ENCODE data around the gene RBFOX1. TPM values are rescaled to one million over a fixed set of nuclear protein-coding genes. Genes with fewer than 3 reads are reported as not detected.

The RBFOX1 gene
- total RNA-seq, 2 donors from 2014 or later, result not detected

DNA sequence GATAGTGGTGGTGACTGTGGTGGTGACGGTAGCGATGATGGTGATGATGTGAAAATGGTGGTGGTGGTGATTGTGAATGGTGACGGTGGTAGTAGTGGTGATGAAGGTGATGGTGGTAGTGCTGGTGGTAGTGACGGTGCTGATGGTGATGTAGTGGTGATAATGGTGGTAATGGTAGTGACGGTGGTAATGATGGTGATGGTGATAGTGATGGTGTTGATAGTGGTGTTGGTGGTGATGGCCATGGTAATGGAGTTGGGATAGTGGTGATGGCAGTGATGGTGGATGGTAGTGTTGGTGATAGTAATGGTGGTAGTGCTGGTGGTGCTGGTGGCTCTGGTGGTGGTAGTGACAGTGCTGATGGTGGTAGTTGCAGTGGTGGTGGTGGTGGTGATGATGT, 14.7 kb upstream of the RBFOX1 start:
- H3K9me3 Mint-ChIP-seq, result peaks cover 9% of the 10 kb centered on the region
- no peaks in the 10 kb centered on the region for H3K36me3 Mint-ChIP-seq
- H3K4me3 Mint-ChIP-seq, result no peak overlapping the region
- DNase-seq (ENCODE audit: low spot score) (no peak), ATAC-seq (no peak)
- no peaks in the 10 kb centered on the region for H3K27me3 Mint-ChIP-seq
- no peak overlapping the region for H3K27ac Mint-ChIP-seq
- H3K4me1 Mint-ChIP-seq (ENCODE audit: low read depth in 2 of 2), result no peaks in the 10 kb centered on the region

GRCh38 chr16:7318686-7319085, 14.0 kb upstream of the RBFOX1 start:
- no peak for ATAC-seq
- Mint-ChIP-seq H3K4me1 (ENCODE audit: low read depth in 2 of 2) (no peaks in the 10 kb centered on the region), H3K4me3 (no peak overlapping the region), H3K27ac (no peak overlapping the region), H3K9me3 (peaks cover 13% of the 10 kb centered on the region), H3K27me3 (no peaks in the 10 kb centered on the region), H3K36me3 (no peaks in the 10 kb centered on the region)
- DNase-seq (ENCODE audit: low spot score), result no peak

DNA sequence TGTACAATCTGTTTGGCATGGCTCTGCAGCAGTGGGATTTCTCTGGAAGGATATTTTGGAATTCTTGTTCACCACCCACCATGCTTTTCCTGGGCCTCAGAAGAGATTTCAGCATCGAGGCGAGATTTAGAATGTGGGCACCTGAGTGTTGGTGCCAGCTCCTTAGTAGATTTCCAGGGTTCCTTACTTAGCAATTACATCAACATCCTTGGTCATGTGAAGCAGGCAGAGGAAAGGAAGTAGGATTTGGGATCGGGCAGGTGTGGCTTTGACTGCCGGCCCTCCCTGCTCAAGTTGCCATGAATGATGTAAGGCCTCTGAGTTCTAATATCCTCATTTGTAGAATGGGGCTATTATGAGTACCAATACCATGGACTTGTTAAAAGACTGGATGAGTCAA, 13.1 kb upstream of the RBFOX1 start:
- no peaks in the 10 kb centered on the region for H3K36me3 Mint-ChIP-seq
- no peak for ATAC-seq
- DNase-seq (ENCODE audit: low spot score), result no peak

DNA sequence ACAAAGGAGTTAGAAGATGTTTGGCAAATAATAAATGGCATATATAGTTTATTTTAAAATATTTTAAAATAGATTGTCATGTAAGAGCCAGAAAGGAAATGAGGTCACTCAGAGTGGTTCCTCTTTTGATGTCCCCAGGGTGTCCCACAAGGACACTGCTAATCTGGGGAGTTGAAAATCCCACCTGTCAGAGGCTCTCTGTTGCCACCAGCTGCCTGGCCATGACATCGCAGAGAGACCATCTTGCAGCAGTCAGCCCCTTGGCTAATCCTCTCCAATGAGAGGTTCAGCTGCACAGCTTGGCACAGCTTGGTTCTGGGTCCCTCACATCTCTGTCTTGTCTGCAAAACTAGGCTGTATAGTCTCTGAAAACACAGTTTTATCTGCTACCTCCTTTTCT, 11.0 kb upstream of the RBFOX1 start:
- no peak for ATAC-seq

More for the DNA sequence above, 13.1 kb upstream of the RBFOX1 start:
- Mint-ChIP-seq H3K9me3 (peaks cover 14% of the 10 kb centered on the region), H3K27ac (no peak overlapping the region), H3K4me3 (no peak overlapping the region), H3K4me1 (ENCODE audit: low read depth in 2 of 2) (no peaks in the 10 kb centered on the region), H3K27me3 (no peaks in the 10 kb centered on the region)

DNA sequence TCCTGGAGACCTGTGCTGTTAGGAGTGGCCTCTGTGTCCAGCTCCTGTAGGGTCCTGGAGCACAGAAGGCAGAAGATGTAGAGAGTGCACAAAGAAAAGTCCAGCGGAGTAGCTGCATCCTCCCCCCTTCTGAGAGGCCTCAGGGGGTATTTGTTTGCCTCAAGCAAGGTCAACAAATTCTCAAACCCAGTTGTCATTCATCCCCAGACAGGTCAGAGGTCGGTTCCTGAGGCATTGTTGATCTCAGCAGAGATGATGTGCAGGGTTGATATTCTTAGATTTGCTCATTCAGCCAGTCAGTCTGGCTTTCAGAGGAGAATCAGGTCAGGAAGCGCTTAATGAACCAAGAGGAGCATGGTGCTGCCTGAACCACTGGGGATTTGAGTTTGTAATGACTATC, 8.3 kb upstream of the RBFOX1 start:
- Mint-ChIP-seq H3K27me3 (no peaks in the 10 kb centered on the region), H3K4me1 (ENCODE audit: low read depth in 2 of 2) (no peaks in the 10 kb centered on the region), H3K27ac (no peak overlapping the region), H3K36me3 (no peaks in the 10 kb centered on the region), H3K9me3 (peaks cover 14% of the 10 kb centered on the region), H3K4me3 (no peak overlapping the region)
- DNase-seq (ENCODE audit: low spot score), result no peak
- no peak for ATAC-seq

More for the DNA sequence above, 11.0 kb upstream of the RBFOX1 start:
- Mint-ChIP-seq H3K27ac (no peak overlapping the region), H3K4me1 (ENCODE audit: low read depth in 2 of 2) (no peaks in the 10 kb centered on the region), H3K9me3 (peaks cover 14% of the 10 kb centered on the region), H3K27me3 (no peaks in the 10 kb centered on the region), H3K36me3 (no peaks in the 10 kb centered on the region), H3K4me3 (no peak overlapping the region)
- DNase-seq (ENCODE audit: low spot score), result no peak

DNA sequence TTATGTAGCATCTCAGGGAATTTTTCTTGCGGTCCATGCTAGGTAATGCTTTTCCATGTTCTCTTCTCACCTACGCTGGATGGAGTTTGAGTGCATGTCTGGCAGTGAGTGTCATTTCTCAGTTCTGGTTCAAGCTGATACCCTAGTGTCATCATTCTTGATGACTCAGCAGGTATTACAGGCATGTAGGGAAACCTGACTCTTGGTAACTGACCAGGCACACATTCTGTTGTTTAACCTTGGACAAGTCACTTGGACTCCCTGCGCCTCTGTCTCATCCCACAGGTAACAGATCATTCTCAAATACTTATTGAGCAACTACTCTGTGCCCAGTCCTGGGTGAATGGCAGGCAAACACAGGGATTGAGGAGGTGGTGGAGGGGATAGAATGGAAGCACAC, 6.8 kb upstream of the RBFOX1 start:
- Mint-ChIP-seq H3K4me1 (ENCODE audit: low read depth in 2 of 2) (no peaks in the 10 kb centered on the region), H3K36me3 (no peaks in the 10 kb centered on the region), H3K27me3 (no peaks in the 10 kb centered on the region), H3K27ac (no peak overlapping the region), H3K9me3 (peaks cover 9% of the 10 kb centered on the region), H3K4me3 (no peak overlapping the region)
- ATAC-seq (no peak), DNase-seq (ENCODE audit: low spot score) (no peak)

GRCh38 chr16:7330709-7331108, 1.9 kb upstream of the RBFOX1 start:
- DNase-seq (ENCODE audit: low spot score), result no peak
- no peaks in the 10 kb centered on the region for H3K4me1 Mint-ChIP-seq (ENCODE audit: low read depth in 2 of 2)

GRCh38 chr16:7331997-7332396, 648 bp upstream of the RBFOX1 start:
- Mint-ChIP-seq H3K36me3 (no peaks in the 10 kb centered on the region), H3K27ac (no peak overlapping the region), H3K4me1 (ENCODE audit: low read depth in 2 of 2) (no peaks in the 10 kb centered on the region), H3K4me3 (no peak overlapping the region), H3K9me3 (peaks cover 2% of the 10 kb centered on the region), H3K27me3 (no peaks in the 10 kb centered on the region)
- ATAC-seq (no peak), DNase-seq (ENCODE audit: low spot score) (no peak)

More at GRCh38 chr16:7330709-7331108, 1.9 kb upstream of the RBFOX1 start:
- Mint-ChIP-seq H3K27ac (no peak overlapping the region), H3K36me3 (no peaks in the 10 kb centered on the region), H3K9me3 (peaks cover 4% of the 10 kb centered on the region), H3K4me3 (no peak overlapping the region), H3K27me3 (no peaks in the 10 kb centered on the region)
- ATAC-seq, result no peak

- no peak overlapping the region for H3K4me3 Mint-ChIP-seq
Observed at GRCh38 chr16:7333180-7333725, 608 bp downstream of the RBFOX1 start.

DNA sequence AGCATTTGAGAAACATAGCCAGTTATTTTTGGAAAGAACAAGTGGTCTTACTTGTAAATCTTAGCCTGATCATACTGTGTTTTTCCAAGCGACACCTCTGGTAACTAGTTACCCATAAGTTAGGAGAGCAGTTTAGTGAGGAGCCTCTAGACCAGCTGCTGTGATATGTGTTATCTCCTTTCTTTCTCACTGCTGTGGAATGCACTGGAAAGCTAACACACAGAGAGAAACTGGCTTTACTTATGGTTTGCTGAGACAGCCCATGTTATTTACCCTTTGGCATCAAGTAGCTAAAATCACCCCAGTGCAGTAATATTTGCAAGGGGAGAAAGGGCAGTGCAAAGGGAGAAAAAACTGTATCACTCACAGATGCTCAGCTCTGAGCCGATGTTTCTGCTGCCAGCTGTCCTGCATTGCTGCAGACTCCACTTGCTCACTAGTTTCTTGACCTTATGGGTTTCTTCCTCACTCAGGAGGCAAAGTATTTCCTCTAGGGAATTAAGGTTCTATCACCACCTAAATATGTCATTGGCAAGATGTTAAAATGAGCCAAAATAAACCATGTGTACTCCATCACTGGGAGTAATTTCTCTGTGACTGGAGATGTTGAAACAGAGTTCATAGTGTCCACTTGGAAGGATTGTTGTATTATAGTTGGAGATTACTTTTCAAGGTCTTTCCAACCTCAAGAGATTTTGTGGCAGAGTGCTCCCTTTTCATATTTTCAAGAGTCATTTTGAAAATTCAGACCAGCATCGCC, 2.3 kb downstream of the RBFOX1 start:
- Mint-ChIP-seq H3K9me3 (no peaks in the 10 kb centered on the region), H3K27ac (no peak overlapping the region), H3K27me3 (no peaks in the 10 kb centered on the region)

More at GRCh38 chr16:7333180-7333725, 608 bp downstream of the RBFOX1 start:
- H3K27ac Mint-ChIP-seq, result no peak overlapping the region
- no peaks in the 10 kb centered on the region for H3K36me3 Mint-ChIP-seq
- no peak for ATAC-seq
- DNase-seq (ENCODE audit: low spot score), result no peak
- no peaks in the 10 kb centered on the region for H3K27me3 Mint-ChIP-seq
- no peaks in the 10 kb centered on the region for H3K9me3 Mint-ChIP-seq
- H3K4me1 Mint-ChIP-seq (ENCODE audit: low read depth in 2 of 2), result no peaks in the 10 kb centered on the region

DNA sequence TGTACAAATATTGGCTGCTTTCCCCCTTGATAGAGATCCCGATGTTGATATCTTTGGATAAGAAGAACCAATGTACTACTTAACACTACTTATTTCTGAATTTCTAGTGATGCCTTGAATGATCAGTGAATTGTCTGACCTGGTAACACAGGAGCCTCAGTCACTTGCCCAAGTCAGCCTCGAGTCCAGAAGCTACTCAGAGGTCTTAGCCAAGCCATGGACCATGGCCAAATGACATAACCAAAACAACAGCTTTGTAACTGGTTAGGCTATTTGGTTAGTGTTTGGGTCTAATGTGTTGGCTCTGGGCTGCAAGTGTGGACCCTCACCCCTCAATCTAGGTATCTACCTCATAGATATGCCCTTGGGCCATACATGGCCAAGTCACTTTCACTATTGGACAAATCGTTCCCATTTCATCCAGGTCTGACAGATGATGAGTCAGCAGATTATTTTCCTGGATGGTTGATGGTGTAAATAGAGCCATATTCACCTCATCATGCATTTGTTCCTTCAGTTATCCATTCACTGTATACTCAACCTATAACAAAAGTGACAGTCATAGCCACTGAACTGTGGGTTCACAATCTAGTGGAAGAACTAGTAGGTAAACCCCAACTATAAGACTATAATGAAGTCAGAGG, 3.5 kb downstream of the RBFOX1 start:
- H3K27me3 Mint-ChIP-seq, result no peaks in the 10 kb centered on the region
- H3K4me3 Mint-ChIP-seq, result no peak overlapping the region
- no peaks in the 10 kb centered on the region for H3K4me1 Mint-ChIP-seq (ENCODE audit: low read depth in 2 of 2)
- no peak for DNase-seq (ENCODE audit: low spot score)
- no peak overlapping the region for H3K27ac Mint-ChIP-seq
- no peaks in the 10 kb centered on the region for H3K36me3 Mint-ChIP-seq
- ATAC-seq, result no peak
- H3K9me3 Mint-ChIP-seq, result no peaks in the 10 kb centered on the region

More for the DNA sequence above, 2.3 kb downstream of the RBFOX1 start:
- Mint-ChIP-seq H3K36me3 (no peaks in the 10 kb centered on the region), H3K4me1 (ENCODE audit: low read depth in 2 of 2) (no peaks in the 10 kb centered on the region), H3K4me3 (no peak overlapping the region)
- DNase-seq (ENCODE audit: low spot score), result no peak
- no peak for ATAC-seq

DNA sequence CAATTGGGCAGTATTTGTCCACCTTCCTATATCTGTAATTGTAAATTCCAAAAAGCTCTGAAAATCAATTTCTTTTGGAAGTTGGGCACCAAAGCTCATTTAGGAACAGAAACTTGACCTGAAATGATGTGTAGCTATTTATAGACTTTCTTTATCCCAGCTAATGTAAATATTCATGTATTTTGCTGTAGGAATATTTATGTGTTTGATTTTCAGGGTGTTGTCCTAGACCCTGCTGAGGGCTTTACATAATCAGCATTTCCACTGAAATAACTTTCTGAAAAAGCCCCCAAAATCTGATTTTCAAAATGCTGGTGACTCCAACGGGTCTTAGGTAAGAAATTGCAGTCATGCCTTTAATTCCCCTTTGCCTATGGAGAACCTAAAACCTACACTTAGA, 4.1 kb downstream of the RBFOX1 start:
- Mint-ChIP-seq H3K27me3 (no peaks in the 10 kb centered on the region), H3K4me3 (no peak overlapping the region), H3K9me3 (no peaks in the 10 kb centered on the region), H3K36me3 (no peaks in the 10 kb centered on the region), H3K27ac (no peak overlapping the region), H3K4me1 (ENCODE audit: low read depth in 2 of 2) (no peaks in the 10 kb centered on the region)
- ATAC-seq, result no peak
- no peak for DNase-seq (ENCODE audit: low spot score)

DNA sequence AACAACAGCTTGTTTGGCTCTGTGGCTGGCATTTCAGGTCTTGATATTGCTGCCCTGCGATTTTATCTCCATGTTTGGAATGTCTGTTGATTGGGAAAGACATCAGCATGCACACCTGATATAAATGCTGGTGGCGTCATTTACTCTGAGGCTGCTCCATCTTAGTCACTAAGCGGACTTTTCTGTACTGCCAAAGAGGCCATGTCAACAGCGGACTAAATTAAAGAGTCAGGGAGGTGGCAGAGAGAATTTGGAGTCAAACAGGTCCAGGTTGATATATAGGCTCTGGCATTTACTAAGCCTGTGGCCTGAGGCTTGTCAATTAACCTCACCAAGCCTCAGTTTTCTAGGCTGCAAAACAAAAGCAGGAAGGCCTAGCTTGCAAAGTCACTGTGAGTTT, 6.2 kb downstream of the RBFOX1 start:
- Mint-ChIP-seq H3K4me3 (no peak overlapping the region), H3K27me3 (no peaks in the 10 kb centered on the region), H3K27ac (no peak overlapping the region), H3K9me3 (no peaks in the 10 kb centered on the region), H3K4me1 (ENCODE audit: low read depth in 2 of 2) (no peaks in the 10 kb centered on the region), H3K36me3 (no peaks in the 10 kb centered on the region)
- no peak for ATAC-seq
- no peak for DNase-seq (ENCODE audit: low spot score)

DNA sequence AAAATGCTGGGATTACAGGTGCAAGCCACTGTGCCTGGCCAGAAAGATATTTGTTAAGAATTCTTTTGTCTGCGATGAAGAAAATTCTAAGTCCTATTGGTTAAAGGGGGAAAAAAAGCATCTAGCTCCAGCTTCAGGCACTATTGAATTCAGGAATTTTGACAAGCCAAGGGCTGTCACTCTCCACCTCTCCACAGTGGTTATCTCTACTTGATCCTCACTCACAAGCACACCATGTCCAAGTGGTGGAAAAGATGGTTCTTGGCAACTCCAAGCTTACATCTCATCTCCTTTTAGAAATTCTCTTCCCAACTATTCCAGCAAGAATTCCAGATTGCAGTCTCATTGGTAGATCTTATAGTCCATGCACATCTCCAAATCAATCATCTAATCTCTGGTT, 7.1 kb downstream of the RBFOX1 start:
- no peaks in the 10 kb centered on the region for H3K27me3 Mint-ChIP-seq
- no peaks in the 10 kb centered on the region for H3K4me1 Mint-ChIP-seq (ENCODE audit: low read depth in 2 of 2)
- no peak overlapping the region for H3K4me3 Mint-ChIP-seq
- no peaks in the 10 kb centered on the region for H3K36me3 Mint-ChIP-seq
- ATAC-seq (no peak), DNase-seq (ENCODE audit: low spot score) (no peak)
- H3K9me3 Mint-ChIP-seq, result no peaks in the 10 kb centered on the region
- H3K27ac Mint-ChIP-seq, result no peak overlapping the region
